Measurements from ENCODE around the gene NBAS. TPM values are rescaled to one million over a fixed set of nuclear protein-coding genes. Genes with fewer than 3 reads are reported as not detected.

NBAS gene
- polyA plus RNA-seq, 1 donor (not counting 4 experiments of a cell fraction or from before 2014, with no cell fraction given): 27.9 TPM

DNA sequence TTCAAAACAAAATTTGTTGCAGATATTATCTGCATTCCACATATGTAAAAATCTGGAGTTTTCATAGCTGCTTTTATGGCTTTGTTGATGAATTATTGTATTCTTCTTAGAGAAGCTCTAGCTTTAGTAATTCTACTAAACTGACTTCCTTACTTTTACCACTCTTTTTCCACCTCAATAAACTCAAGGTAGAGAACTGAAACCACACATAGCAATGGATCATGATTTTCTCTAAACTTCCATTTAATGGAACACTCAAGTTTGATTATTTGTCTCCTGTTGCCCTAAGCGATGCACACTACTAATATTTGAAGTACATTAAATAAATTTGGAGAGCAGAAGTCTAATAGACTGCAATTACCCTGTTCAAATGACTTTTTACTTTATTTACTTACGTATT is 192.0 kb downstream of the NBAS start:
- Histone ChIP-seq H3K4me1 (ENCODE audit: control insufficient read depth, extremely low read depth, insufficient read depth, low read length) (no peaks in the 10 kb centered on the region), H3K9ac (ENCODE audit: control insufficient read depth, extremely low read depth, insufficient read depth, low read length) (no peak overlapping the region), H3K9me3 (ENCODE audit: control insufficient read depth, low read depth, low read length) (no peaks in the 10 kb centered on the region), H3K27ac (ENCODE audit: control insufficient read depth, insufficient read depth, low read length) (no peak overlapping the region), H4K20me1 (ENCODE audit: control insufficient read depth, extremely low read depth, insufficient read depth, low read length) (no peaks in the 10 kb centered on the region), H3K36me3 (ENCODE audit: control insufficient read depth in 2 of 2, extremely low read depth in 1 of 2, insufficient read depth in 2 of 2, low read length in 2 of 2) (peaks cover 3 to 4% of the 10 kb centered on the region in 2 experiments), H2AFZ (ENCODE audit: control insufficient read depth, low read length) (no peak overlapping the region), H3K79me2 (ENCODE audit: control insufficient read depth, insufficient read depth, low read length) (no peaks in the 10 kb centered on the region), H3K27me3 (ENCODE audit: control insufficient read depth, extremely low read depth, insufficient read depth, low read length) (no peaks in the 10 kb centered on the region), H3K4me2 (ENCODE audit: control insufficient read depth, extremely low read depth, insufficient read depth, low read depth, low read length) (no peak overlapping the region), H3K9me1 (ENCODE audit: control insufficient read depth, extremely low read depth, insufficient read depth, low read length) (no peaks in the 10 kb centered on the region), H3K4me3 (ENCODE audit: control insufficient read depth in 2 of 3, extremely low read depth in 1 of 3, insufficient read depth in 2 of 3, low read depth in 1 of 3, low read length in 3 of 3) (no peak overlapping the region)
- FAIRE-seq: no peak
- no peak for DNase-seq (ENCODE audit: low read depth, low spot score)
- dilution Hi-C loops (cut with MboI; ENCODE audit: extremely low pct_ligation_motif_present, low sequenced_read_pairs): no loop called here
- no peak for TF ChIP-seq EZH2 (IDR thresholded peaks at IDR 0.05; ENCODE audit: low read length)

DNA sequence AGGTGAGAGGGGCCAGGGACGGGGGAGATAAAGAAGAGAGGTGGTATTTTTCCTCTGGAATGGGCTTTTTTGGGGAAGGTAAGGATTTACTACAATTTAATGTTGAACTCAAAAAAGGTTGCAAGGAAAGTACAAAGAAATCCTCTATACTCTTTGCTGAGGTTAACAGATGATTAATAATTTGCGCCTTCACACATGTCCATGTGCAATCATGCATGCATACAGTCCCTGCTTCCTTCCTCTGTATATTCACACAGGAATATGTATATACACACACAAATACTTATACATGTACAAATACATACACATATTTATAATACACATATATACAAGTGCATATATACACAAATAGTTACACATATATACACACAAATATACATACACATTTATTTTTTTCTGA is 193.4 kb downstream of the NBAS start:
- dilution Hi-C loops (cut with MboI; ENCODE audit: extremely low pct_ligation_motif_present, low sequenced_read_pairs): no loop called here
- no peak overlapping the region for H3K4me2 ChIP-seq (ENCODE audit: control insufficient read depth, extremely low read depth, insufficient read depth, low read depth, low read length)
- peaks cover 1 to 4% of the 10 kb centered on the region in 2 experiments for H3K36me3 ChIP-seq (ENCODE audit: control insufficient read depth in 2 of 2, extremely low read depth in 1 of 2, insufficient read depth in 2 of 2, low read length in 2 of 2)
- H3K27ac ChIP-seq (ENCODE audit: control insufficient read depth, insufficient read depth, low read length): no peak overlapping the region
- H2AFZ ChIP-seq (ENCODE audit: control insufficient read depth, low read length): no peak overlapping the region
- TF ChIP-seq, protein P1, sequence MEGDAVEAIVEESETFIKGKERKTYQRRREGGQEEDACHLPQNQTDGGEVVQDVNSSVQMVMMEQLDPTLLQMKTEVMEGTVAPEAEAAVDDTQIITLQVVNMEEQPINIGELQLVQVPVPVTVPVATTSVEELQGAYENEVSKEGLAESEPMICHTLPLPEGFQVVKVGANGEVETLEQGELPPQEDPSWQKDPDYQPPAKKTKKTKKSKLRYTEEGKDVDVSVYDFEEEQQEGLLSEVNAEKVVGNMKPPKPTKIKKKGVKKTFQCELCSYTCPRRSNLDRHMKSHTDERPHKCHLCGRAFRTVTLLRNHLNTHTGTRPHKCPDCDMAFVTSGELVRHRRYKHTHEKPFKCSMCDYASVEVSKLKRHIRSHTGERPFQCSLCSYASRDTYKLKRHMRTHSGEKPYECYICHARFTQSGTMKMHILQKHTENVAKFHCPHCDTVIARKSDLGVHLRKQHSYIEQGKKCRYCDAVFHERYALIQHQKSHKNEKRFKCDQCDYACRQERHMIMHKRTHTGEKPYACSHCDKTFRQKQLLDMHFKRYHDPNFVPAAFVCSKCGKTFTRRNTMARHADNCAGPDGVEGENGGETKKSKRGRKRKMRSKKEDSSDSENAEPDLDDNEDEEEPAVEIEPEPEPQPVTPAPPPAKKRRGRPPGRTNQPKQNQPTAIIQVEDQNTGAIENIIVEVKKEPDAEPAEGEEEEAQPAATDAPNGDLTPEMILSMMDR (optimal IDR thresholded peaks at IDR 0.05 in 1 of 3, IDR thresholded peaks at IDR 0.05 in 1 of 3, conservative IDR thresholded peaks at IDR 0.05 in 1 of 3; ENCODE audit: extremely low read depth in 1 of 3, insufficient read depth in 2 of 3, low read length in 3 of 3): no peak
- no peak for TF ChIP-seq EZH2 (IDR thresholded peaks at IDR 0.05; ENCODE audit: low read length)
- H3K9me1 ChIP-seq (ENCODE audit: control insufficient read depth, extremely low read depth, insufficient read depth, low read length): no peaks in the 10 kb centered on the region
- no peak overlapping the region for H3K9ac ChIP-seq (ENCODE audit: control insufficient read depth, extremely low read depth, insufficient read depth, low read length)
- no peaks in the 10 kb centered on the region for H3K27me3 ChIP-seq (ENCODE audit: control insufficient read depth, extremely low read depth, insufficient read depth, low read length)
- peaks cover 8% of the 10 kb centered on the region for H3K4me1 ChIP-seq (ENCODE audit: control insufficient read depth, extremely low read depth, insufficient read depth, low read length)
- no peak overlapping the region for H3K4me3 ChIP-seq (ENCODE audit: control insufficient read depth in 2 of 3, extremely low read depth in 1 of 3, insufficient read depth in 2 of 3, low read depth in 1 of 3, low read length in 3 of 3)
- DNase-seq (ENCODE audit: low read depth, low spot score): no peak
- H3K79me2 ChIP-seq (ENCODE audit: control insufficient read depth, insufficient read depth, low read length): no peaks in the 10 kb centered on the region
- no peak for FAIRE-seq
- H4K20me1 ChIP-seq (ENCODE audit: control insufficient read depth, extremely low read depth, insufficient read depth, low read length): no peaks in the 10 kb centered on the region
- H3K9me3 ChIP-seq (ENCODE audit: control insufficient read depth, low read depth, low read length): no peaks in the 10 kb centered on the region

DNA sequence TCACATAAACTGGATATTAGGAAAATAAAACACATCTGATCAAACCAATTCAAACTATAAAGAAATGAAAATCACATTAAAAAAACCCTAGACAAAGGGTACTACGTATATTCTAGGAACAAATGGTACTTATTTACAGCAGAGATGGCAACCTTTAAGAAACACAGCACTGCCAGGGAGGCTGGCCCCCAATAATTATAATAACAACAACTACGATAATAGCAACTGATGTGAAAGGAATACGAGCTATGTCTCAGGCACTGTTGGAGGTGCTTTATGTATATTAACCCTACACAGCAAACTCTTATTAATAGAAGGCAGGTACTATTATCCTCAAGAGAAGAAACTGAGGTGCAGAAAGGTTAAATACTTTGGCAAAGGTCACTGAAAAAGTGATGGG is 193.9 kb downstream of the NBAS start:
- dilution Hi-C loops (cut with MboI; ENCODE audit: extremely low pct_ligation_motif_present, low sequenced_read_pairs): no loop called here
- Histone ChIP-seq H3K27ac (ENCODE audit: control insufficient read depth, insufficient read depth, low read length) (no peak overlapping the region), H2AFZ (ENCODE audit: control insufficient read depth, low read length) (no peak overlapping the region), H3K4me2 (ENCODE audit: control insufficient read depth, extremely low read depth, insufficient read depth, low read depth, low read length) (no peak overlapping the region), H3K36me3 (ENCODE audit: control insufficient read depth in 2 of 2, extremely low read depth in 1 of 2, insufficient read depth in 2 of 2, low read length in 2 of 2) (peaks cover 1 to 4% of the 10 kb centered on the region in 2 experiments), H3K9me3 (ENCODE audit: control insufficient read depth, low read depth, low read length) (no peaks in the 10 kb centered on the region), H3K9ac (ENCODE audit: control insufficient read depth, extremely low read depth, insufficient read depth, low read length) (no peak overlapping the region), H3K9me1 (ENCODE audit: control insufficient read depth, extremely low read depth, insufficient read depth, low read length) (no peaks in the 10 kb centered on the region), H3K4me3 (ENCODE audit: control insufficient read depth in 2 of 3, extremely low read depth in 1 of 3, insufficient read depth in 2 of 3, low read depth in 1 of 3, low read length in 3 of 3) (no peak overlapping the region), H3K4me1 (ENCODE audit: control insufficient read depth, extremely low read depth, insufficient read depth, low read length) (peaks cover 9% of the 10 kb centered on the region), H4K20me1 (ENCODE audit: control insufficient read depth, extremely low read depth, insufficient read depth, low read length) (no peaks in the 10 kb centered on the region), H3K79me2 (ENCODE audit: control insufficient read depth, insufficient read depth, low read length) (no peaks in the 10 kb centered on the region), H3K27me3 (ENCODE audit: control insufficient read depth, extremely low read depth, insufficient read depth, low read length) (no peaks in the 10 kb centered on the region)
- FAIRE-seq (no peak), DNase-seq (ENCODE audit: low read depth, low spot score) (no peak)
- TF ChIP-seq EZH2 (IDR thresholded peaks at IDR 0.05; ENCODE audit: low read length): no peak
- TF ChIP-seq, protein P1 (optimal IDR thresholded peaks at IDR 0.05 in 1 of 3, IDR thresholded peaks at IDR 0.05 in 1 of 3, conservative IDR thresholded peaks at IDR 0.05 in 1 of 3; ENCODE audit: extremely low read depth in 1 of 3, insufficient read depth in 2 of 3, low read length in 3 of 3): no peak

All from keratinocyte (primary cell).